ENCODE measurements around the gene UPK2. TPM values are rescaled to one million over a fixed set of nuclear protein-coding genes. Genes with fewer than 3 reads are reported as not detected.

UPK2 gene
- polyA plus RNA-seq, 1 donor (not counting 4 experiments of a cell fraction or from before 2014, with no cell fraction given), result 0.20 TPM

DNA sequence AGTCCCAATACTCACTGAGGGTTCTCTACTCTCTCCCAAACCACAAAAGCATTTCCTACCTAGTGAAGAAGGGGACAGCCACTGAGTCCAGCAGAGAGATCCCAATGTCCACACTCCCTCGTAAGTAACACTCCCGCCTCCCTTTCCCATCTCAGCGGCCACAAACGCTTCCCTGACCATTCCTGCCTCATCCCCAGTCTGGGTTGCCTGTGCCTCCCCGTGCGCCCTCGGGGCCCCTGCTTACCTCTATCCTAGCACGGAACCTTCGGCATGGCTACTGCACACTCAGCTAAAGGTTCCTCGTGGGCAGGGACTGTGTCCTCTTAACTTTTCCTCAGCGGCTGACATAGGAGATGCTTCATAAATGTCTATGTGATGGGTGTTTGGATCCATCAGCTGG is 1.5 kb downstream of the UPK2 start:
- dilution Hi-C loops (cut with MboI; ENCODE audit: extremely low pct_ligation_motif_present, low sequenced_read_pairs), result no loop called here
- DNase-seq (ENCODE audit: low read depth, low spot score) (no peak), FAIRE-seq (no peak)
- no peak overlapping the region for H3K9ac ChIP-seq (ENCODE audit: control insufficient read depth, extremely low read depth, insufficient read depth, low read length)
- H3K79me2 ChIP-seq (ENCODE audit: control insufficient read depth, insufficient read depth, low read length), result no peaks in the 10 kb centered on the region
- H3K36me3 ChIP-seq (ENCODE audit: control insufficient read depth in 2 of 2, extremely low read depth in 1 of 2, insufficient read depth in 2 of 2, low read length in 2 of 2), result no peaks in the 10 kb centered on the region
- H4K20me1 ChIP-seq (ENCODE audit: control insufficient read depth, extremely low read depth, insufficient read depth, low read length), result no peaks in the 10 kb centered on the region
- no peak overlapping the region for H2AFZ ChIP-seq (ENCODE audit: control insufficient read depth, low read length)
- no peak overlapping the region for H3K27ac ChIP-seq (ENCODE audit: control insufficient read depth, insufficient read depth, low read length)
- H3K9me1 ChIP-seq (ENCODE audit: control insufficient read depth, extremely low read depth, insufficient read depth, low read length), result no peaks in the 10 kb centered on the region
- no peak overlapping the region for H3K4me3 ChIP-seq (ENCODE audit: control insufficient read depth in 2 of 3, extremely low read depth in 1 of 3, insufficient read depth in 2 of 3, low read depth in 1 of 3, low read length in 3 of 3)
- TF ChIP-seq EZH2 (IDR thresholded peaks at IDR 0.05; ENCODE audit: low read length), result no peak
- TF ChIP-seq, protein P1, sequence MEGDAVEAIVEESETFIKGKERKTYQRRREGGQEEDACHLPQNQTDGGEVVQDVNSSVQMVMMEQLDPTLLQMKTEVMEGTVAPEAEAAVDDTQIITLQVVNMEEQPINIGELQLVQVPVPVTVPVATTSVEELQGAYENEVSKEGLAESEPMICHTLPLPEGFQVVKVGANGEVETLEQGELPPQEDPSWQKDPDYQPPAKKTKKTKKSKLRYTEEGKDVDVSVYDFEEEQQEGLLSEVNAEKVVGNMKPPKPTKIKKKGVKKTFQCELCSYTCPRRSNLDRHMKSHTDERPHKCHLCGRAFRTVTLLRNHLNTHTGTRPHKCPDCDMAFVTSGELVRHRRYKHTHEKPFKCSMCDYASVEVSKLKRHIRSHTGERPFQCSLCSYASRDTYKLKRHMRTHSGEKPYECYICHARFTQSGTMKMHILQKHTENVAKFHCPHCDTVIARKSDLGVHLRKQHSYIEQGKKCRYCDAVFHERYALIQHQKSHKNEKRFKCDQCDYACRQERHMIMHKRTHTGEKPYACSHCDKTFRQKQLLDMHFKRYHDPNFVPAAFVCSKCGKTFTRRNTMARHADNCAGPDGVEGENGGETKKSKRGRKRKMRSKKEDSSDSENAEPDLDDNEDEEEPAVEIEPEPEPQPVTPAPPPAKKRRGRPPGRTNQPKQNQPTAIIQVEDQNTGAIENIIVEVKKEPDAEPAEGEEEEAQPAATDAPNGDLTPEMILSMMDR (optimal IDR thresholded peaks at IDR 0.05 in 1 of 3, IDR thresholded peaks at IDR 0.05 in 1 of 3, conservative IDR thresholded peaks at IDR 0.05 in 1 of 3; ENCODE audit: extremely low read depth in 1 of 3, insufficient read depth in 2 of 3, low read length in 3 of 3), result no peak
- no peaks in the 10 kb centered on the region for H3K4me1 ChIP-seq (ENCODE audit: control insufficient read depth, extremely low read depth, insufficient read depth, low read length)
- no peak overlapping the region for H3K4me2 ChIP-seq (ENCODE audit: control insufficient read depth, extremely low read depth, insufficient read depth, low read depth, low read length)
- H3K9me3 ChIP-seq (ENCODE audit: control insufficient read depth, low read depth, low read length), result no peaks in the 10 kb centered on the region
- peaks cover 8% of the 10 kb centered on the region for H3K27me3 ChIP-seq (ENCODE audit: control insufficient read depth, extremely low read depth, insufficient read depth, low read length)

DNA sequence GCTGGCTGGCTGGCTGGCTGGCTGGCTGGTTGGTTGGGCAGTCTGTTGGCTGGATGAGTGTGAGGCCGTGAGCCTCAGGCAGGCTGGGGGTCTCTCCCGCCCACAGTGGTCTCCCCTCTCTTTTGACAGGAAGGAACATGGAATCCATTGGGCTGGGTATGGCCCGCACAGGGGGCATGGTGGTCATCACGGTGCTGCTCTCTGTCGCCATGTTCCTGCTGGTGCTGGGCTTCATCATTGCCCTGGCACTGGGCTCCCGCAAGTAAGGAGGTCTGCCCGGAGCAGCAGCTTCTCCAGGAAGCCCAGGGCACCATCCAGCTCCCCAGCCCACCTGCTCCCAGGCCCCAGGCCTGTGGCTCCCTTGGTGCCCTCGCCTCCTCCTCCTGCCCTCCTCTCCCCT is 1.9 kb downstream of the UPK2 start:
- no peak overlapping the region for H3K4me2 ChIP-seq (ENCODE audit: control insufficient read depth, extremely low read depth, insufficient read depth, low read depth, low read length)
- no peak overlapping the region for H3K27ac ChIP-seq (ENCODE audit: control insufficient read depth, insufficient read depth, low read length)
- no peaks in the 10 kb centered on the region for H3K9me1 ChIP-seq (ENCODE audit: control insufficient read depth, extremely low read depth, insufficient read depth, low read length)
- H3K36me3 ChIP-seq (ENCODE audit: control insufficient read depth in 2 of 2, extremely low read depth in 1 of 2, insufficient read depth in 2 of 2, low read length in 2 of 2), result no peaks in the 10 kb centered on the region
- no peaks in the 10 kb centered on the region for H3K79me2 ChIP-seq (ENCODE audit: control insufficient read depth, insufficient read depth, low read length)
- H2AFZ ChIP-seq (ENCODE audit: control insufficient read depth, low read length), result no peak overlapping the region
- peaks cover 8% of the 10 kb centered on the region for H3K27me3 ChIP-seq (ENCODE audit: control insufficient read depth, extremely low read depth, insufficient read depth, low read length)
- dilution Hi-C loops (cut with MboI; ENCODE audit: extremely low pct_ligation_motif_present, low sequenced_read_pairs), result no loop called here
- no peak overlapping the region for H3K9ac ChIP-seq (ENCODE audit: control insufficient read depth, extremely low read depth, insufficient read depth, low read length)
- no peaks in the 10 kb centered on the region for H4K20me1 ChIP-seq (ENCODE audit: control insufficient read depth, extremely low read depth, insufficient read depth, low read length)
- no peaks in the 10 kb centered on the region for H3K4me1 ChIP-seq (ENCODE audit: control insufficient read depth, extremely low read depth, insufficient read depth, low read length)
- no peak overlapping the region for H3K4me3 ChIP-seq (ENCODE audit: control insufficient read depth in 2 of 3, extremely low read depth in 1 of 3, insufficient read depth in 2 of 3, low read depth in 1 of 3, low read length in 3 of 3)
- H3K9me3 ChIP-seq (ENCODE audit: control insufficient read depth, low read depth, low read length), result no peaks in the 10 kb centered on the region
- FAIRE-seq, result no peak
- DNase-seq (ENCODE audit: low read depth, low spot score), result no peak
- no peak for TF ChIP-seq EZH2 (IDR thresholded peaks at IDR 0.05; ENCODE audit: low read length)
- TF ChIP-seq, protein P1 (optimal IDR thresholded peaks at IDR 0.05 in 1 of 3, IDR thresholded peaks at IDR 0.05 in 1 of 3, conservative IDR thresholded peaks at IDR 0.05 in 1 of 3; ENCODE audit: extremely low read depth in 1 of 3, insufficient read depth in 2 of 3, low read length in 3 of 3), result no peak
